A549 (cell line): Measurements from ENCODE around the gene PRKD1. TPM values are rescaled to one million over a fixed set of nuclear protein-coding genes. Genes with fewer than 3 reads are reported as not detected.
"Not testable (repeated sequence)": the region's sequence is repeated elsewhere in the genome, so short reads cannot be mapped to it uniquely, and the experiment has no call there.

ENCODE experiments used
- ATAC-seq, 2 experiments: fragments of 200-7000 bp in 1 of 2; fragments of >200 bp in 1 of 2; cut with Nextera tagmentation in 1 of 2; cut with Tn5 transposase in 1 of 2; 3 replicates each; pipeline versions ENCODE4 v1.8.0 to v1.9.1; 2018 to 2020; ENCODE audit warnings: mild to moderate bottlenecking in 1 of 2, moderate library complexity in 1 of 2
- CTCF ChIA-PET: fragments of 300-600 bp; sonication (Branson Sonifier 250); formaldehyde crosslinking; extraction: SDS; loops from one replicate; lab custom pipeline; 2021; ENCODE audit warnings: antibody characterized with exemption, inconsistent platforms; lab: Yijun Ruan, JAX
- POLR2A ChIA-PET: fragments of 350-600 bp; formaldehyde crosslinking; extraction: SDS; loops from one replicate; lab custom pipeline; 2021; ENCODE audit warnings: antibody characterized with exemption, inconsistent platforms; lab: Yijun Ruan, JAX
- DNase-seq, 2 experiments: peaks; one replicate each; pipeline versions ENCODE4 v3.0.0 to v3.0.0-alpha.2; 2011 to 2016; ENCODE audit warnings: low read depth in 1 of 2, low spot score in 1 of 2
- FAIRE-seq: peaks from 2 replicates; lab custom pipeline; 2011; peaks lifted over from hg19 to GRCh38; lab: Jason Lieb, UNC
- H3K27ac ChIP-seq, 2 experiments: fragments of >200 bp; sonication (Bioruptor Twin); formaldehyde crosslinking; 3 replicates each; pipeline ENCODE4 v1.5.1; 2016 to 2017
- H3K4me1 ChIP-seq: fragments of >200 bp; sonication (Bioruptor Twin); formaldehyde crosslinking; 3 replicates; pipeline ENCODE4 v1.6.1; 2016
- H3K4me2 ChIP-seq: fragments of >200 bp; sonication (Bioruptor Twin); formaldehyde crosslinking; 3 replicates; pipeline ENCODE4 v1.6.1; 2016
- H3K4me3 ChIP-seq: fragments of >200 bp; sonication (Bioruptor Twin); formaldehyde crosslinking; 3 replicates; pipeline ENCODE4 v1.5.1; 2016
- H3K9me3 ChIP-seq: fragments of >200 bp; sonication (Bioruptor Twin); formaldehyde crosslinking; 3 replicates; pipeline ENCODE4 v1.6.1; 2016
- CBX2 ChIP-seq: fragments of 200-600 bp; sonication (generic); IDR thresholded peaks from 2 replicates; pipeline ENCODE4 v1.6.1; 2016; ENCODE audit warnings: low read depth, mild to moderate bottlenecking, borderline replicate concordance
- CEBPB ChIP-seq, 2 experiments: fragments of >200 bp in 1 of 2; sonication (Bioruptor Twin) in 1 of 2; formaldehyde crosslinking in 1 of 2; IDR thresholded peaks; 2 replicates each; pipeline ENCODE4 v1.6.1; 2012 to 2016
- EHF ChIP-seq: fragments of 250-450 bp; sonication (Bioruptor Pico); IDR thresholded peaks from 2 replicates; pipeline ENCODE4 v1.5.0; 2020; ENCODE audit warnings: mild to moderate bottlenecking
- EP300 ChIP-seq, 2 experiments: fragments of >200 bp; sonication (Bioruptor Twin); formaldehyde crosslinking; IDR thresholded peaks; 2 replicates in 1 of 2; 3 replicates in 1 of 2; pipeline ENCODE4 v1.6.1; 2016 to 2017
- ESRRA ChIP-seq: fragments of 150-350 bp; IDR thresholded peaks from 2 replicates; pipeline ENCODE4 v1.6.1; 2014; ENCODE audit warnings: mild to moderate bottlenecking, low read length, borderline replicate concordance
- FOSB ChIP-seq: fragments of 250-450 bp; sonication (Bioruptor Pico); IDR thresholded peaks from 2 replicates; pipeline ENCODE4 v1.5.0; 2020; ENCODE audit warnings: mild to moderate bottlenecking, moderate library complexity
- HOXA7 ChIP-seq: fragments of 250-450 bp; sonication (Bioruptor Pico); IDR thresholded peaks from 2 replicates; pipeline ENCODE4 v1.5.0; 2020; ENCODE audit warnings: mild to moderate bottlenecking, moderate library complexity
- HOXB13 ChIP-seq: fragments of 250-450 bp; sonication (Bioruptor Pico); IDR thresholded peaks from 2 replicates; pipeline ENCODE4 v1.5.0; 2020; ENCODE audit warnings: low read depth, mild to moderate bottlenecking, moderate library complexity
- JUN ChIP-seq, 2 experiments: fragments of >200 bp; sonication (Bioruptor Twin); formaldehyde crosslinking; IDR thresholded peaks; 2 replicates in 1 of 2; 3 replicates in 1 of 2; pipeline ENCODE4 v1.6.1; 2016 to 2017
- JUNB ChIP-seq: fragments of >200 bp; sonication (Bioruptor Twin); formaldehyde crosslinking; IDR thresholded peaks from 2 replicates; pipeline ENCODE4 v1.6.1; 2016
- KDM5A ChIP-seq: fragments of 200-600 bp; sonication (generic); IDR thresholded peaks from 2 replicates; pipeline ENCODE4 v1.6.1; 2016; ENCODE audit warnings: antibody characterized with exemption, mild to moderate bottlenecking
- MAFK ChIP-seq: fragments of 450-650 bp; IDR thresholded peaks from 2 replicates; pipeline ENCODE4 v1.6.1; 2014; ENCODE audit not compliant: partially characterized antibody
- NR3C1 ChIP-seq: fragments of >200 bp; sonication (Bioruptor Twin); formaldehyde crosslinking; IDR thresholded peaks from 3 replicates; pipeline ENCODE4 v1.6.1; 2017
- RAD21 ChIP-seq, 2 experiments: fragments of >200 bp in 1 of 2; sonication (Bioruptor Twin) in 1 of 2; formaldehyde crosslinking in 1 of 2; IDR thresholded peaks in 1 of 2; conservative IDR thresholded peaks in 1 of 2; 2 replicates in 1 of 2; 3 replicates in 1 of 2; pipeline ENCODE4 v1.6.1; 2012 to 2018; ENCODE audit warnings: inconsistent platforms in 1 of 2
- RARB ChIP-seq: fragments of 250-450 bp; sonication (Bioruptor Pico); IDR thresholded peaks from 2 replicates; pipeline ENCODE4 v1.8.0; 2021; ENCODE audit warnings: mild to moderate bottlenecking, moderate library complexity
- RFX5 ChIP-seq: fragments of 450-650 bp; IDR thresholded peaks from 2 replicates; pipeline ENCODE4 v1.7.1; 2014; ENCODE audit warnings: antibody characterized with exemption, mild to moderate bottlenecking, moderate library complexity
- ZC3H11A ChIP-seq: fragments of 450-650 bp; IDR thresholded peaks from 2 replicates; pipeline ENCODE4 v1.6.1; 2014; ENCODE audit warnings: antibody characterized with exemption, mild to moderate bottlenecking
- ZFP36 ChIP-seq: fragments of 450-650 bp; IDR thresholded peaks from 2 replicates; pipeline ENCODE4 v1.6.1; 2014; ENCODE audit warnings: borderline replicate concordance; ENCODE audit not compliant: partially characterized antibody
- WGBS: methylation state at CpG from one replicate; pipeline ENCODE4 v1.1.6; 2017; ENCODE audit errors: missing lambda C conversion rate; 5-methylcytosine and 5-hydroxymethylcytosine counted together
- polyA plus RNA-seq, 4 experiments: library from polyadenylated mRNA; depleted of rRNA in 3 of 4; stranded (reverse); fragments of >200 nt; fragmentation: RNase III in 1 of 4; extraction: RNeasy Plus Mini Kit Qiagen cat#74134 plus additional on column Dnase treatment in 1 of 4; gene quantifications; 2 replicates in 3 of 4; 3 replicates in 1 of 4; pipeline ENCODE4 v1.2.3, GENCODE V29; 2011 to 2017
- TF ChIP-seq, protein P1 (sequence below): fragments of 200-600 bp; sonication (generic); IDR thresholded peaks from 2 replicates; pipeline ENCODE4 v1.6.1; 2016; ENCODE audit warnings: antibody characterized with exemption, mild to moderate bottlenecking, moderate library complexity
- TF ChIP-seq, protein P2 (sequence below): fragments of 250-450 bp; sonication (Bioruptor Pico); IDR thresholded peaks from 2 replicates; pipeline ENCODE4 v1.5.0; 2021; ENCODE audit warnings: mild to moderate bottlenecking, moderate library complexity, borderline replicate concordance
- TF ChIP-seq, protein P3 (sequence below): fragments of 150-350 bp; IDR thresholded peaks from 2 replicates; pipeline ENCODE4 v1.6.1; 2014; ENCODE audit warnings: low read depth, mild to moderate bottlenecking, low read length

Gene PRKD1
- polyA plus RNA-seq, 2 of the 4 experiments (the other 2 are of a cell fraction) = 3.0 to 7.8 TPM

DNA sequence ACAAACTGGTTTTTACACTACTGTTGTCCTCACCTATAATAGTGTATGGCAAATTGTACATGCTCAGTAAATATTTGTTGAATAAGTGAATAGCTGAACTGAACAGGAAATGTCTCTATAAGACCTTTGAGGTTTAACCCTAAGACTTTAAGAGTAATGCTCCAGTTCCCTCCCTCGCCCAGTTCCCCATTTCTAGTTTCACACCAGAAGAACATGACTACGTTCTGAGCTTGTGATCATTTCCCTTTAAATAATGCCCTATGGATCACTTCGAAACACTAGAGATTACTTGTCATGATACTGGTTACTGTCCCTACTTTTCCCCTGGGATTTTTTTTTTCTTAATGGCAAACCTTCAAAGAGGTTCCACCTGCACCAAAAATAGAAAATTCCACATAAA lies 69.3 kb downstream of the PRKD1 start:
- 43% methylated on average over 3 of the region's 3 CpGs for WGBS
- POLR2A ChIA-PET = no interaction called here
- FAIRE-seq (no peak), ATAC-seq (no peak), DNase-seq (no peak)
- CTCF ChIA-PET = no interaction called here
- H3K9me3 ChIP-seq = no peaks in the 10 kb centered on the region
- no peak overlapping the region for H3K27ac ChIP-seq
- no peaks in the 10 kb centered on the region for H3K4me1 ChIP-seq
- TF ChIP-seq ZFP36 (no peak), EHF (CRISPR knock-in tag) (no peak), JUNB (no peak)
- no peak overlapping the region for H3K4me3 ChIP-seq
- no peak overlapping the region for H3K4me2 ChIP-seq

DNA sequence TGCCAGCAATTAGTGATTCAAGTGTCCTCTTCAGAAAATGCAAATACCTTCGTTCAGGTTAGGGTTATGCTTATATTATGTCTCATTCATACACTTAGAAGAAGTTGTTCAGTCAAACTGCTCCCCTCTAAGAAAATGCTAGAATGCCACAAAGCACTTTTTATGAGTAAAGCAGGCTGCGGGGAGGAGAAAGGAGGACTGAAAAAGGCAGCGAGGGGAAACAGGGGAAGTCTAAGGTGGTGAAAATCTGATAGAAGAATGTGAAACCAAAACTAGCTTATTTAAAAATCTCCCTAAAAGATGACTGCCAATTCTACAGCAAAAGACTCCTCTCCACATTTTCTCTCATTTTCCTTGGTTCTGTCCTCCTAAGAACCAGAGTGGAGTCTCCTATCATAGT lies 70.1 kb downstream of the PRKD1 start:
- Histone ChIP-seq H3K4me3 (no peak overlapping the region), H3K4me2 (no peak overlapping the region), H3K4me1 (no peaks in the 10 kb centered on the region), H3K9me3 (no peaks in the 10 kb centered on the region), H3K27ac (no peak overlapping the region)
- ChIA-PET POLR2A (no interaction called here), CTCF (no interaction called here)
- DNase-seq (no peak), ATAC-seq (no peak), FAIRE-seq (no peak)
- 20% methylated on average over 3 of the region's 3 CpGs for WGBS
- TF ChIP-seq, protein P1, sequence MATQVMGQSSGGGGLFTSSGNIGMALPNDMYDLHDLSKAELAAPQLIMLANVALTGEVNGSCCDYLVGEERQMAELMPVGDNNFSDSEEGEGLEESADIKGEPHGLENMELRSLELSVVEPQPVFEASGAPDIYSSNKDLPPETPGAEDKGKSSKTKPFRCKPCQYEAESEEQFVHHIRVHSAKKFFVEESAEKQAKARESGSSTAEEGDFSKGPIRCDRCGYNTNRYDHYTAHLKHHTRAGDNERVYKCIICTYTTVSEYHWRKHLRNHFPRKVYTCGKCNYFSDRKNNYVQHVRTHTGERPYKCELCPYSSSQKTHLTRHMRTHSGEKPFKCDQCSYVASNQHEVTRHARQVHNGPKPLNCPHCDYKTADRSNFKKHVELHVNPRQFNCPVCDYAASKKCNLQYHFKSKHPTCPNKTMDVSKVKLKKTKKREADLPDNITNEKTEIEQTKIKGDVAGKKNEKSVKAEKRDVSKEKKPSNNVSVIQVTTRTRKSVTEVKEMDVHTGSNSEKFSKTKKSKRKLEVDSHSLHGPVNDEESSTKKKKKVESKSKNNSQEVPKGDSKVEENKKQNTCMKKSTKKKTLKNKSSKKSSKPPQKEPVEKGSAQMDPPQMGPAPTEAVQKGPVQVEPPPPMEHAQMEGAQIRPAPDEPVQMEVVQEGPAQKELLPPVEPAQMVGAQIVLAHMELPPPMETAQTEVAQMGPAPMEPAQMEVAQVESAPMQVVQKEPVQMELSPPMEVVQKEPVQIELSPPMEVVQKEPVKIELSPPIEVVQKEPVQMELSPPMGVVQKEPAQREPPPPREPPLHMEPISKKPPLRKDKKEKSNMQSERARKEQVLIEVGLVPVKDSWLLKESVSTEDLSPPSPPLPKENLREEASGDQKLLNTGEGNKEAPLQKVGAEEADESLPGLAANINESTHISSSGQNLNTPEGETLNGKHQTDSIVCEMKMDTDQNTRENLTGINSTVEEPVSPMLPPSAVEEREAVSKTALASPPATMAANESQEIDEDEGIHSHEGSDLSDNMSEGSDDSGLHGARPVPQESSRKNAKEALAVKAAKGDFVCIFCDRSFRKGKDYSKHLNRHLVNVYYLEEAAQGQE = no peak
- no peak for TF ChIP-seq FOSB (CRISPR knock-in tag)
- TF ChIP-seq CBX2 = no peak
- TF ChIP-seq, protein P2, sequence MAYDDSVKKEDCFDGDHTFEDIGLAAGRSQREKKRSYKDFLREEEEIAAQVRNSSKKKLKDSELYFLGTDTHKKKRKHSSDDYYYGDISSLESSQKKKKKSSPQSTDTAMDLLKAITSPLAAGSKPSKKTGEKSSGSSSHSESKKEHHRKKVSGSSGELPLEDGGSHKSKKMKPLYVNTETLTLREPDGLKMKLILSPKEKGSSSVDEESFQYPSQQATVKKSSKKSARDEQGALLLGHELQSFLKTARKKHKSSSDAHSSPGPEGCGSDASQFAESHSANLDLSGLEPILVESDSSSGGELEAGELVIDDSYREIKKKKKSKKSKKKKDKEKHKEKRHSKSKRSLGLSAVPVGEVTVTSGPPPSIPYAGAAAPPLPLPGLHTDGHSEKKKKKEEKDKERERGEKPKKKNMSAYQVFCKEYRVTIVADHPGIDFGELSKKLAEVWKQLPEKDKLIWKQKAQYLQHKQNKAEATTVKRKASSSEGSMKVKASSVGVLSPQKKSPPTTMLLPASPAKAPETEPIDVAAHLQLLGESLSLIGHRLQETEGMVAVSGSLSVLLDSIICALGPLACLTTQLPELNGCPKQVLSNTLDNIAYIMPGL (CRISPR knock-in tag) = no peak
- TF ChIP-seq HOXB13 (CRISPR knock-in tag) = no peak
- no peak for TF ChIP-seq EP300 (IDR thresholded peaks at IDR 0.05)
- TF ChIP-seq ZC3H11A = no peak
- TF ChIP-seq, protein P3, sequence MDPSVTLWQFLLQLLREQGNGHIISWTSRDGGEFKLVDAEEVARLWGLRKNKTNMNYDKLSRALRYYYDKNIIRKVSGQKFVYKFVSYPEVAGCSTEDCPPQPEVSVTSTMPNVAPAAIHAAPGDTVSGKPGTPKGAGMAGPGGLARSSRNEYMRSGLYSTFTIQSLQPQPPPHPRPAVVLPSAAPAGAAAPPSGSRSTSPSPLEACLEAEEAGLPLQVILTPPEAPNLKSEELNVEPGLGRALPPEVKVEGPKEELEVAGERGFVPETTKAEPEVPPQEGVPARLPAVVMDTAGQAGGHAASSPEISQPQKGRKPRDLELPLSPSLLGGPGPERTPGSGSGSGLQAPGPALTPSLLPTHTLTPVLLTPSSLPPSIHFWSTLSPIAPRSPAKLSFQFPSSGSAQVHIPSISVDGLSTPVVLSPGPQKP = no peak
- TF ChIP-seq MAFK = no peak
- no peak for TF ChIP-seq JUNB
- no peak for TF ChIP-seq NR3C1
- TF ChIP-seq RAD21 (conservative IDR thresholded peaks at IDR 0.05 in 1 of 2, IDR thresholded peaks at IDR 0.05 in 1 of 2) = no peak
- no peak for TF ChIP-seq CEBPB (IDR thresholded peaks at IDR 0.05)
- TF ChIP-seq HOXA7 (CRISPR knock-in tag) = no peak
- TF ChIP-seq JUN (IDR thresholded peaks at IDR 0.05) = no peak
- TF ChIP-seq RFX5 = no peak

DNA sequence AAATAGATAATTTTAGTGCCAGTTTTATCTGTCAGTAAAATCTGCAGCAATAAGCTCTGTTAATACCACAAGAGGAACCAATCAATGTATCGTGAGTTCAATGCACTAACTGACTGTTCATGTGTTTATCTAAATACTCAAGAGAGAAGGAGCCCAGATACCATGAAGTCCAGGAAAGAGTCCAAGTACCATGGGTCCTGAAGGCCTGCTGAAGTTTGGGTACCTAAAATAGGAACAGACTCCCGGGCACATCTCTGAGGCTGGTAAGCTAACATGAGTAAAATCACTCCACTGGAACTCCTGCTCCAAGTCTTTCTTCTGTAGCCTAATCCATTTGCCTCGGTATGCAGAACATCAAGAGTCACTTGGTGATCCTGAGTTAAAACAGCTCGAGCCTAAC lies 71.1 kb downstream of the PRKD1 start:
- H3K4me3 ChIP-seq = no peak overlapping the region
- ChIA-PET POLR2A (no interaction called here), CTCF (no interaction called here)
- H3K4me1 ChIP-seq = no peaks in the 10 kb centered on the region
- no peak for DNase-seq
- no peak overlapping the region for H3K4me2 ChIP-seq
- ATAC-seq = no peak
- WGBS = 20% methylated on average over 4 of the region's 4 CpGs
- no peaks in the 10 kb centered on the region for H3K9me3 ChIP-seq
- TF ChIP-seq NR3C1 (no peak), RARB (CRISPR knock-in tag) (no peak), KDM5A (no peak), ESRRA (no peak), ZC3H11A (no peak)
- TF ChIP-seq, protein P2 (CRISPR knock-in tag) = no peak
- TF ChIP-seq, protein P3 = no peak
- no peak for FAIRE-seq
- no peak overlapping the region for H3K27ac ChIP-seq

DNA sequence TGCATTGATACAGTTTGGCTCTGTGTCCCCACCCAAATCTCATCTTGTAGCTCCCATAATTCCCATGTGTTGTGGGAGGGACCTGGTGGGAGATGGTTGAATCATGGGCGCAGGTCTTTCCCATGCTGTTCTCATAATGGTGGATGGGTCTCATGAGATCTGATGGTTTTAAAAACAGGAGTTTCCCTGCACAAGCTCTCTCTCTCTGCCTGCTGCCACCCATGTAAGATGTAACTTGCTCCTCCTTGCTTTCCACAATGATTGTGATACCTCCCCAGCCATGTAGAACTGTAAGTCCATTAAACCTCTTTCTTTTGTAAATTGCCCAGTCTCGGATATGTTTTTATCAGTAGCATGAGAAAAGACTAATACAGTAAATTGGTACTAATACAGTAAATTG lies 74.0 kb downstream of the PRKD1 start:
- FAIRE-seq, POLR2A ChIA-PET: not testable (repeated sequence)

More for the DNA sequence above, 74.0 kb downstream of the PRKD1 start:
- H3K4me1 ChIP-seq, H3K27ac ChIP-seq, H3K9me3 ChIP-seq, DNase-seq, ATAC-seq, H3K4me3 ChIP-seq, H3K4me2 ChIP-seq, CTCF ChIA-PET: not testable (repeated sequence)
- WGBS = 67% methylated on average over 2 of the region's 2 CpGs
